ENCODE measurements around the gene PNPLA1.

PNPLA1 gene

GRCh38 chr6:36320475-36320874 lies 50.6 kb downstream of the PNPLA1 start:
- Histone ChIP-seq H3K79me2 (ENCODE audit: insufficient read depth, low read depth) (no peaks in the 10 kb centered on the region), H3K27me3 (ENCODE audit: insufficient read depth, low read depth) (no peaks in the 10 kb centered on the region), H3K4me2 (no peak overlapping the region), H4K20me1 (ENCODE audit: insufficient read depth) (no peaks in the 10 kb centered on the region), H3K4me1 (ENCODE audit: low read depth, poor library complexity, severe bottlenecking) (no peaks in the 10 kb centered on the region), H3K36me3 (ENCODE audit: insufficient read depth) (no peaks in the 10 kb centered on the region), H3K4me3 (IDR thresholded peaks at IDR 0.05; ENCODE audit: insufficient read depth, low read depth, low read length) (no peak overlapping the region), H2AFZ (ENCODE audit: low read depth) (no peak overlapping the region), H3K27ac (no peak overlapping the region), H3K9ac (no peak overlapping the region)
- no peak for TF ChIP-seq CTCF (conservative IDR thresholded peaks at IDR 0.05; ENCODE audit: low read depth, low read length)

- no peak overlapping the region for H3K9ac ChIP-seq
- no peak overlapping the region for H3K27ac ChIP-seq
- no peak overlapping the region for H3K4me3 ChIP-seq (IDR thresholded peaks at IDR 0.05; ENCODE audit: insufficient read depth, low read depth, low read length)
- H4K20me1 ChIP-seq (ENCODE audit: insufficient read depth), result no peaks in the 10 kb centered on the region
- no peak for TF ChIP-seq CTCF (conservative IDR thresholded peaks at IDR 0.05; ENCODE audit: low read depth, low read length)
- no peaks in the 10 kb centered on the region for H3K36me3 ChIP-seq (ENCODE audit: insufficient read depth)
- H2AFZ ChIP-seq (ENCODE audit: low read depth), result no peak overlapping the region
- H3K4me2 ChIP-seq, result no peak overlapping the region
- no peaks in the 10 kb centered on the region for H3K4me1 ChIP-seq (ENCODE audit: low read depth, poor library complexity, severe bottlenecking)
- no peaks in the 10 kb centered on the region for H3K27me3 ChIP-seq (ENCODE audit: insufficient read depth, low read depth)
- H3K79me2 ChIP-seq (ENCODE audit: insufficient read depth, low read depth), result no peaks in the 10 kb centered on the region
These were observed 52.7 kb downstream of the PNPLA1 start for GRCh38 chr6:36322591-36322990.

GRCh38 chr6:36323062-36323461 lies 53.2 kb downstream of the PNPLA1 start:
- no peaks in the 10 kb centered on the region for H3K36me3 ChIP-seq (ENCODE audit: insufficient read depth)

GRCh38 chr6:36324191-36324590 lies 54.3 kb downstream of the PNPLA1 start:
- H3K4me2 ChIP-seq, result no peak overlapping the region
- no peak for TF ChIP-seq CTCF (conservative IDR thresholded peaks at IDR 0.05; ENCODE audit: low read depth, low read length)
- H2AFZ ChIP-seq (ENCODE audit: low read depth), result no peak overlapping the region
- no peaks in the 10 kb centered on the region for H3K36me3 ChIP-seq (ENCODE audit: insufficient read depth)
- no peaks in the 10 kb centered on the region for H3K79me2 ChIP-seq (ENCODE audit: insufficient read depth, low read depth)
- no peaks in the 10 kb centered on the region for H4K20me1 ChIP-seq (ENCODE audit: insufficient read depth)
- H3K4me1 ChIP-seq (ENCODE audit: low read depth, poor library complexity, severe bottlenecking), result no peaks in the 10 kb centered on the region
- no peak overlapping the region for H3K27ac ChIP-seq
- H3K27me3 ChIP-seq (ENCODE audit: insufficient read depth, low read depth), result no peaks in the 10 kb centered on the region
- H3K4me3 ChIP-seq (IDR thresholded peaks at IDR 0.05; ENCODE audit: insufficient read depth, low read depth, low read length), result no peak overlapping the region
- no peak overlapping the region for H3K9ac ChIP-seq

More at GRCh38 chr6:36323062-36323461, 53.2 kb downstream of the PNPLA1 start:
- Histone ChIP-seq H3K4me3 (IDR thresholded peaks at IDR 0.05; ENCODE audit: insufficient read depth, low read depth, low read length) (no peak overlapping the region), H3K4me2 (no peak overlapping the region), H3K4me1 (ENCODE audit: low read depth, poor library complexity, severe bottlenecking) (no peaks in the 10 kb centered on the region), H3K79me2 (ENCODE audit: insufficient read depth, low read depth) (no peaks in the 10 kb centered on the region), H3K9ac (no peak overlapping the region), H4K20me1 (ENCODE audit: insufficient read depth) (no peaks in the 10 kb centered on the region), H3K27ac (no peak overlapping the region), H3K27me3 (ENCODE audit: insufficient read depth, low read depth) (no peaks in the 10 kb centered on the region), H2AFZ (ENCODE audit: low read depth) (no peak overlapping the region)
- no peak for TF ChIP-seq CTCF (conservative IDR thresholded peaks at IDR 0.05; ENCODE audit: low read depth, low read length)
